ENCODE data around the gene KCNH6. TPM values are rescaled to one million over a fixed set of nuclear protein-coding genes. Genes with fewer than 3 reads are reported as not detected.

The KCNH6 gene, protein sequence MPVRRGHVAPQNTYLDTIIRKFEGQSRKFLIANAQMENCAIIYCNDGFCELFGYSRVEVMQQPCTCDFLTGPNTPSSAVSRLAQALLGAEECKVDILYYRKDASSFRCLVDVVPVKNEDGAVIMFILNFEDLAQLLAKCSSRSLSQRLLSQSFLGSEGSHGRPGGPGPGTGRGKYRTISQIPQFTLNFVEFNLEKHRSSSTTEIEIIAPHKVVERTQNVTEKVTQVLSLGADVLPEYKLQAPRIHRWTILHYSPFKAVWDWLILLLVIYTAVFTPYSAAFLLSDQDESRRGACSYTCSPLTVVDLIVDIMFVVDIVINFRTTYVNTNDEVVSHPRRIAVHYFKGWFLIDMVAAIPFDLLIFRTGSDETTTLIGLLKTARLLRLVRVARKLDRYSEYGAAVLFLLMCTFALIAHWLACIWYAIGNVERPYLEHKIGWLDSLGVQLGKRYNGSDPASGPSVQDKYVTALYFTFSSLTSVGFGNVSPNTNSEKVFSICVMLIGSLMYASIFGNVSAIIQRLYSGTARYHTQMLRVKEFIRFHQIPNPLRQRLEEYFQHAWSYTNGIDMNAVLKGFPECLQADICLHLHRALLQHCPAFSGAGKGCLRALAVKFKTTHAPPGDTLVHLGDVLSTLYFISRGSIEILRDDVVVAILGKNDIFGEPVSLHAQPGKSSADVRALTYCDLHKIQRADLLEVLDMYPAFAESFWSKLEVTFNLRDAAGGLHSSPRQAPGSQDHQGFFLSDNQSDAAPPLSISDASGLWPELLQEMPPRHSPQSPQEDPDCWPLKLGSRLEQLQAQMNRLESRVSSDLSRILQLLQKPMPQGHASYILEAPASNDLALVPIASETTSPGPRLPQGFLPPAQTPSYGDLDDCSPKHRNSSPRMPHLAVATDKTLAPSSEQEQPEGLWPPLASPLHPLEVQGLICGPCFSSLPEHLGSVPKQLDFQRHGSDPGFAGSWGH
- not detected in 5 replicates for total RNA-seq (2022; extraction: Qiagen RNA extraction)

DNA sequence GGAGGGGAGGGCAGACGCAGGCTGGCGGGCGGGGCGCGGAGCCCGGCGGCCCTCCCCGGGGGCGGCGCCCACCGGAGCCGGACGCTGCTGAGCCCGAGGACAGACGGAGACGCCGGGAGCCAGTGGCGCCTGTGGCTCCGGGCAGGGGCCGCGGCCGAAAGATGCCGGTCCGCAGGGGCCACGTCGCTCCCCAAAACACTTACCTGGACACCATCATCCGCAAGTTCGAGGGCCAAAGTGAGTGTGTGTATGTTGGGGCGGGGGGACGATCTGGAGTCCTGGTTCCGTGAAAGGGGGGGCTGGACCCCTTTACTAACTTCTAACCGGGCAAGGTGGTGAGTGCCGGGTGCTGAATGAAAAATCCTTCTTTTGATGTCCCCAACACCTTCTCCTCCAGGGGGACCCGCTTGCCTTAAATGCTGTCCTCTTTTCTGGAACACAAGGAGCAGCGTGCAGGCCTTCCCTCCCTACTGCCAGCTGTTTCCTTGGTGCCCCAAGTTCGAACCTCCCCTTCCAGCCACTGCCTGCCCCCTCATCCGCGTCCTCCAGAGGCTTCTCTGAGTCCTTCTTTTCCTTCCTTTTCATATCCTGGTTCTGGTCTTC, at the start of gene KCNH6:
KCNH6 (plus strand) TSS at position 106 of the 603 bp plus-strand sequence; CDS start at position 162, 56 bp downstream.

GRCh38 chr17:63476854-63477479, 46.2 kb upstream of the KCNH6 start, which contains the start of gene ACE:
TSS of gene ACE (plus strand) at chr17:63477061. CDS start at chr17:63477095, 34 bp downstream.

DNA sequence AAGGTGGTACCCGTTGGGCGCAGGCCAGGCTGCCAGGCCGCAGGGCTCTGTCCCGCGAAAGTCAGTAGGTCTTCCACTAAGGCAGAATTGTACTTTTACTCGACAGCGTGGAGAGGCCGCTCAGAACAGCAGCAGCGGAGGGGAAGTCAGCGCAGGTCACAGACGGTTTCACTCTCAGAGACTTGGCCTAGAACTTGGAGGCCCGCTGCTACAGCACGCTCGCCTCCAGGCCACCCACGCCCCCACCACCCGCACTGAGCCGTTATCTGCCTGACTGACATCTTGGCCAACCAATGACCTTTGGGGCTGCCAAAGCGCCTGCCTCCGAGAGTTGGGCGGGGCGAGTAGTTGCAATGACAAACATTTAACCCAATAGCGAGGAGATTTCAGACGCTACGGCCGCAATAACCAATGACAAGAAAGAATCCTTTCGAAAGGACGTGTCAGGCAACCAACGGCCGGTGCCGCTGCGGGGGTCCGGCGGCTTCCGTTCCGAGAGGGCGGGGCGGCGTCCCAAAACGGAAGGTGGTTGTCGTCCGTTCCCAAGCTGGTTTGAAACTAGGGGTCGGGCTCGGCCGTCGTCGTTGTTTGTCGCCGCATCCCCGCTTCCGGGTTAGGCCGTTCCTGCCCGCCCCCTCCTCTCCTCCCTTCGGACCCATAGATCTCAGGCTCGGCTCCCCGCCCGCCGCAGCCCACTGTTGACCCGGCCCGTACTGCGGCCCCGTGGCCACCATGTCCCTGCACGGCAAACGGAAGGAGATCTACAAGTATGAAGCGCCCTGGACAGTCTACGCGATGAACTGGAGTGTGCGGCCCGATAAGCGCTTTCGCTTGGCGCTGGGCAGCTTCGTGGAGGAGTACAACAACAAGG, 27.0 kb downstream of the KCNH6 start, which contains the start of gene DCAF7:
DCAF7 (plus strand) TSS at position 532 of the 871 bp plus-strand sequence; CDS start at position 733, 201 bp downstream.

Other genes with a start within 250 kb of the KCNH6 start
- gene CYB561, start 77.1 kb upstream of the KCNH6 start, total RNA-seq (2022; extraction: Qiagen RNA extraction), result 28.2 to 37.0 TPM (median 33.5 TPM) in 5 replicates
- gene ACE, start 46.3 kb upstream of the KCNH6 start, total RNA-seq (2022; extraction: Qiagen RNA extraction), result 1.8 to 4.1 TPM (median 2.6 TPM) in 5 replicates
- 48.1 to 62.3 TPM (median 57.4 TPM) in 5 replicates for gene DCAF7, start 27.1 kb downstream of the KCNH6 start, total RNA-seq (2022; extraction: Qiagen RNA extraction)
- 51.5 to 55.5 TPM (median 54.7 TPM) in 5 replicates for gene TACO1, start 77.5 kb downstream of the KCNH6 start, total RNA-seq (2022; extraction: Qiagen RNA extraction)
- gene MAP3K3, start 99.1 kb downstream of the KCNH6 start, total RNA-seq (2022; extraction: Qiagen RNA extraction), result 14.7 to 19.3 TPM (median 17.8 TPM) in 5 replicates
- gene LIMD2, start 176.8 kb downstream of the KCNH6 start, total RNA-seq (2022; extraction: Qiagen RNA extraction), result 7.8 to 13.0 TPM (median 10.6 TPM) in 5 replicates
- 23.5 to 26.8 TPM (median 25.5 TPM) in 5 replicates for gene STRADA, start 218.4 kb downstream of the KCNH6 start, total RNA-seq (2022; extraction: Qiagen RNA extraction)

Measured in A549 treated with AZD2906 at 1 μM for 4 hours (cell line).